Measurements from ENCODE around the gene IRAK2. TPM values are rescaled to one million over a fixed set of nuclear protein-coding genes. Genes with fewer than 3 reads are reported as not detected.

The IRAK2 gene
- total and polyA plus RNA-seq, 2 of the 8 experiments (the other 6 are each of a cell fraction or from before 2014, with no cell fraction given) = 1.5 TPM

DNA sequence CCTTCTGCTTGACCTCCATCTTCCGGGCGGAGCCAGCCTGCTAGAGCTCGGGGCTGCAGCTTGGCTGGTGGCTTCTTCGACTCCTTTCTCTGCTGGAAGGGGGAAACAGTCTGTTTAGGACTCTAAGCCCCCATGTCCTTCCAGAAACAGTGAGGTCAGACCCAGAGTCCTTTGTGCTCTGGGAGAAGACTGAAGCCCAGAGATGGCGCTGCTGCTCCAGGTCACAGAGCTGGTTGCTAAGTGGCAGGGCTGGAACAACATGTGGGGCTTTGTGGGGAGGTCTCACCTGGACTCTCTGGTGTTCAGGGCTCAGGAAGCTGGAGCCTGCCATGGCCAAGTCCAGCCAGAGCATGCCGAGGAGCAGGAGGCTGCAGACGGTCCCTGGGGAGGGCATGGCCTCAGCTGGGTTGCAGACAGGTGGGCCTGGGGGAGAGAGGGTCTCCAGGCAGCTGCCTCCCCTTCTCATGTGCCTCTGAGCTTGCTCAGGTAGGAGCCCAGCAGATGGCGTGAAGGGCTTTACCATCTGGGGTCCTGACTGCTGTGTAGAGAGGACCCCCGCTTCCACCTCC, 125.2 kb downstream of the IRAK2 start (continued):
- TF ChIP-seq, protein P1, sequence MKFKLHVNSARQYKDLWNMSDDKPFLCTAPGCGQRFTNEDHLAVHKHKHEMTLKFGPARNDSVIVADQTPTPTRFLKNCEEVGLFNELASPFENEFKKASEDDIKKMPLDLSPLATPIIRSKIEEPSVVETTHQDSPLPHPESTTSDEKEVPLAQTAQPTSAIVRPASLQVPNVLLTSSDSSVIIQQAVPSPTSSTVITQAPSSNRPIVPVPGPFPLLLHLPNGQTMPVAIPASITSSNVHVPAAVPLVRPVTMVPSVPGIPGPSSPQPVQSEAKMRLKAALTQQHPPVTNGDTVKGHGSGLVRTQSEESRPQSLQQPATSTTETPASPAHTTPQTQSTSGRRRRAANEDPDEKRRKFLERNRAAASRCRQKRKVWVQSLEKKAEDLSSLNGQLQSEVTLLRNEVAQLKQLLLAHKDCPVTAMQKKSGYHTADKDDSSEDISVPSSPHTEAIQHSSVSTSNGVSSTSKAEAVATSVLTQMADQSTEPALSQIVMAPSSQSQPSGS (IDR thresholded peaks at IDR 0.05; ENCODE audit: low read length) = no peak
- TF ChIP-seq, protein P2, sequence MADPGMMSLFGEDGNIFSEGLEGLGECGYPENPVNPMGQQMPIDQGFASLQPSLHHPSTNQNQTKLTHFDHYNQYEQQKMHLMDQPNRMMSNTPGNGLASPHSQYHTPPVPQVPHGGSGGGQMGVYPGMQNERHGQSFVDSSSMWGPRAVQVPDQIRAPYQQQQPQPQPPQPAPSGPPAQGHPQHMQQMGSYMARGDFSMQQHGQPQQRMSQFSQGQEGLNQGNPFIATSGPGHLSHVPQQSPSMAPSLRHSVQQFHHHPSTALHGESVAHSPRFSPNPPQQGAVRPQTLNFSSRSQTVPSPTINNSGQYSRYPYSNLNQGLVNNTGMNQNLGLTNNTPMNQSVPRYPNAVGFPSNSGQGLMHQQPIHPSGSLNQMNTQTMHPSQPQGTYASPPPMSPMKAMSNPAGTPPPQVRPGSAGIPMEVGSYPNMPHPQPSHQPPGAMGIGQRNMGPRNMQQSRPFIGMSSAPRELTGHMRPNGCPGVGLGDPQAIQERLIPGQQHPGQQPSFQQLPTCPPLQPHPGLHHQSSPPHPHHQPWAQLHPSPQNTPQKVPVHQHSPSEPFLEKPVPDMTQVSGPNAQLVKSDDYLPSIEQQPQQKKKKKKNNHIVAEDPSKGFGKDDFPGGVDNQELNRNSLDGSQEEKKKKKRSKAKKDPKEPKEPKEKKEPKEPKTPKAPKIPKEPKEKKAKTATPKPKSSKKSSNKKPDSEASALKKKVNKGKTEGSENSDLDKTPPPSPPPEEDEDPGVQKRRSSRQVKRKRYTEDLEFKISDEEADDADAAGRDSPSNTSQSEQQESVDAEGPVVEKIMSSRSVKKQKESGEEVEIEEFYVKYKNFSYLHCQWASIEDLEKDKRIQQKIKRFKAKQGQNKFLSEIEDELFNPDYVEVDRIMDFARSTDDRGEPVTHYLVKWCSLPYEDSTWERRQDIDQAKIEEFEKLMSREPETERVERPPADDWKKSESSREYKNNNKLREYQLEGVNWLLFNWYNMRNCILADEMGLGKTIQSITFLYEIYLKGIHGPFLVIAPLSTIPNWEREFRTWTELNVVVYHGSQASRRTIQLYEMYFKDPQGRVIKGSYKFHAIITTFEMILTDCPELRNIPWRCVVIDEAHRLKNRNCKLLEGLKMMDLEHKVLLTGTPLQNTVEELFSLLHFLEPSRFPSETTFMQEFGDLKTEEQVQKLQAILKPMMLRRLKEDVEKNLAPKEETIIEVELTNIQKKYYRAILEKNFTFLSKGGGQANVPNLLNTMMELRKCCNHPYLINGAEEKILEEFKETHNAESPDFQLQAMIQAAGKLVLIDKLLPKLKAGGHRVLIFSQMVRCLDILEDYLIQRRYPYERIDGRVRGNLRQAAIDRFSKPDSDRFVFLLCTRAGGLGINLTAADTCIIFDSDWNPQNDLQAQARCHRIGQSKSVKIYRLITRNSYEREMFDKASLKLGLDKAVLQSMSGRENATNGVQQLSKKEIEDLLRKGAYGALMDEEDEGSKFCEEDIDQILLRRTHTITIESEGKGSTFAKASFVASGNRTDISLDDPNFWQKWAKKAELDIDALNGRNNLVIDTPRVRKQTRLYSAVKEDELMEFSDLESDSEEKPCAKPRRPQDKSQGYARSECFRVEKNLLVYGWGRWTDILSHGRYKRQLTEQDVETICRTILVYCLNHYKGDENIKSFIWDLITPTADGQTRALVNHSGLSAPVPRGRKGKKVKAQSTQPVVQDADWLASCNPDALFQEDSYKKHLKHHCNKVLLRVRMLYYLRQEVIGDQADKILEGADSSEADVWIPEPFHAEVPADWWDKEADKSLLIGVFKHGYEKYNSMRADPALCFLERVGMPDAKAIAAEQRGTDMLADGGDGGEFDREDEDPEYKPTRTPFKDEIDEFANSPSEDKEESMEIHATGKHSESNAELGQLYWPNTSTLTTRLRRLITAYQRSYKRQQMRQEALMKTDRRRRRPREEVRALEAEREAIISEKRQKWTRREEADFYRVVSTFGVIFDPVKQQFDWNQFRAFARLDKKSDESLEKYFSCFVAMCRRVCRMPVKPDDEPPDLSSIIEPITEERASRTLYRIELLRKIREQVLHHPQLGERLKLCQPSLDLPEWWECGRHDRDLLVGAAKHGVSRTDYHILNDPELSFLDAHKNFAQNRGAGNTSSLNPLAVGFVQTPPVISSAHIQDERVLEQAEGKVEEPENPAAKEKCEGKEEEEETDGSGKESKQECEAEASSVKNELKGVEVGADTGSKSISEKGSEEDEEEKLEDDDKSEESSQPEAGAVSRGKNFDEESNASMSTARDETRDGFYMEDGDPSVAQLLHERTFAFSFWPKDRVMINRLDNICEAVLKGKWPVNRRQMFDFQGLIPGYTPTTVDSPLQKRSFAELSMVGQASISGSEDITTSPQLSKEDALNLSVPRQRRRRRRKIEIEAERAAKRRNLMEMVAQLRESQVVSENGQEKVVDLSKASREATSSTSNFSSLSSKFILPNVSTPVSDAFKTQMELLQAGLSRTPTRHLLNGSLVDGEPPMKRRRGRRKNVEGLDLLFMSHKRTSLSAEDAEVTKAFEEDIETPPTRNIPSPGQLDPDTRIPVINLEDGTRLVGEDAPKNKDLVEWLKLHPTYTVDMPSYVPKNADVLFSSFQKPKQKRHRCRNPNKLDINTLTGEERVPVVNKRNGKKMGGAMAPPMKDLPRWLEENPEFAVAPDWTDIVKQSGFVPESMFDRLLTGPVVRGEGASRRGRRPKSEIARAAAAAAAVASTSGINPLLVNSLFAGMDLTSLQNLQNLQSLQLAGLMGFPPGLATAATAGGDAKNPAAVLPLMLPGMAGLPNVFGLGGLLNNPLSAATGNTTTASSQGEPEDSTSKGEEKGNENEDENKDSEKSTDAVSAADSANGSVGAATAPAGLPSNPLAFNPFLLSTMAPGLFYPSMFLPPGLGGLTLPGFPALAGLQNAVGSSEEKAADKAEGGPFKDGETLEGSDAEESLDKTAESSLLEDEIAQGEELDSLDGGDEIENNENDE (IDR thresholded peaks at IDR 0.05; ENCODE audit: insufficient replicate concordance, low read length) = no peak
- TF ChIP-seq RXRA (IDR thresholded peaks at IDR 0.05; ENCODE audit: insufficient read depth, low read depth, low read length) (no peak), EZH2 (IDR thresholded peaks at IDR 0.05; ENCODE audit: low read depth, low read length, severe bottlenecking) (no peak), CTBP2 (IDR thresholded peaks at IDR 0.05; ENCODE audit: borderline replicate concordance, insufficient read depth, insufficient read length, low read length) (no peak)

Measured in H1 (cell line).